CD1c-positive myeloid dendritic cell (primary cell): ENCODE measurements around the gene CD82.
"Not testable (repeated sequence)": the region's sequence is repeated elsewhere in the genome, so short reads cannot be mapped to it uniquely, and the experiment has no call there.

Experiments used
- DNase-seq: peaks from one replicate; pipeline ENCODE4 v3.0.0-alpha.2; 2016; ENCODE audit errors: extremely low spot score

The CD82 gene

GRCh38 chr11:44559940-44560300, 5.5 kb upstream of the CD82 start:
- DNase-seq, result not testable (repeated sequence)

- DNase-seq, result no peak
Measured at GRCh38 chr11:44561275-44561805, 4.1 kb upstream of the CD82 start.

DNA sequence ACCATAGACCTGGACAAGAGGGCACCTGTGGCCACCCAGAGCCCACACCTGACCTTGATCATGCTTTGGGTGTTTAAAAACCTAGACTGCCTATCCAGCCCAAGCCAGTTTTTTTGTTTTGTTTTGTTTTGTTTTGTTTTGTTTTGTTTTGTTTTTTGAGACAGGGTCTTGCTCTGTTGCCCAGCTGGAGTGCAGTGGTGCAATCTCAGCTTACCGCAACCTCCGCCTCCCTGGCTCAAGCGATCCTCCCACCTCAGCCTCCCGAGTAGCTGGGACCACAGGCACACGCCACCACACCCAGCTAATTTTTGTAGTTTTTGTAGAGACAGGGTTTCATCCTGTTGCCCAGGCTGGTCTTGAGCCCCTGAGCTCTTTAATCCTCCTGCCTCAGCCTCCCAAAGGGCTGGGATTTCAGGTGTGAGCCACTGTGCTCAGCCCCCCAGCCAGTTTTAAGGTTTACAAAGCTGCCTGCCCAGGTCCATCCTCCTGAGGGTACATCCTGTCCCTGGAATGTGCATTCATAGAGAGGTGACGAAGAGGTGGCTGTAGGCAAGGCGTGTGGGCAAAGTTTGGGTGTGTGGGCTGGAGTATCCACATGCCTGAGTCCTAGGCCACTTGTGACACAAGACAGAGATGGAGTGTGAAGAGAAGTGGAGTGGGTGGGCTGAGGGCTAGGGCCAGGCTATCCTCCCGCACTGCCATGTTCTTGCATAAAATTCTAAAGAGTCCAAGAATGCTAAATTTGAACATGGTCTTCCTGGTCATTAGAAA, 3.3 kb upstream of the CD82 start:
- DNase-seq, result no peak

DNA sequence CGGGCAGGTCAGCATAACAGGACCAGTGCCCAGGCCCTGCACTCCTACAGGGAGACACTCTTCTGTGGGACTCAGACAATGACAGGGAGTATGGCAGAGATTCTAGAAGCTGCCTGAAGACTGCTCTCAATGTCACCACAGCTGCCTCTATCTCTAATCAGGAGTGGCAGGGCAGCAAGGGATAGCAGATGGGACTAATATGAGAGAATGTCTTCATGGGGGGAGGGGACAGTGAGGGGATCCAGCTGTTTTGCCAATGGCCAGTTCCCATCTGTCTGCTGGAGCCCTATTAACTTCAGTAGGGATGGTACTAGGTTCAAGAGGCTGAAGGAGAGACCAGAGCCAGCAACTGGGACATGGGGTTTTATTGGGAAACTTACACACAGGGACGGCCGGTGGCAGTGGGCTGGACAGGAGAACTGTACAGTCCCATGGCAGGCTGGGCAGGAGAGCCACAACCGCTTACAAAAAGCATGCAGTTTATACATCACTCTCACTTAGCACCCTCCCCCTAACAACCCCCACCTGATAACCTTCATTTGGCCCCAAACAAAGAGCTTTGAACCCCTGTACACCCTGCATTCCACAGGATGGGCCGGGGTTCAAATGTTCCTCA, 2.5 kb upstream of the CD82 start:
- no peak for DNase-seq

- DNase-seq, result no peak
Measured at GRCh38 chr11:44563711-44564110, 1.8 kb upstream of the CD82 start.

DNA sequence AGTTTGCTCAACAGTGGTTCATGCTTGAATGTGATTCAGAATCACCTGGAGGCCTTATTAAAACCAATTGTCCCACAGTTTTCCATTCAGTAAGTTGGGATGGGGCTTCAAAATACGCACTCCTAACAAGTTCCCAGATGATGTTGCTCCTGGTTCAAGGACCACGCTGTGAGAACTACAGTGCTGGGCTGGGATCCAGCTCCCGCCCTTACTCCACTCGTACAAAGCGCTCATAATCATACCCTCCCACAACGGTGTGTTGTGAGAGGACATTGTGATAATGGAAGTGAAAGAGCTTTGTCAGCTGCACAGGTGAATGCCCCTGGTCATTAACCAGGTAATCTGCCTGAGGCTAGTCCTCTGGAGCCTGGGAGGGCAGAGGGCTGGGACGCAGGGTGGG, 1.3 kb upstream of the CD82 start:
- no peak for DNase-seq

GRCh38 chr11:44564670-44565210, 723 bp upstream of the CD82 start:
- DNase-seq, result peak; percentile 94

GRCh38 chr11:44565953-44566949, 788 bp downstream of the CD82 start:
- DNase-seq, result no peak

DNA sequence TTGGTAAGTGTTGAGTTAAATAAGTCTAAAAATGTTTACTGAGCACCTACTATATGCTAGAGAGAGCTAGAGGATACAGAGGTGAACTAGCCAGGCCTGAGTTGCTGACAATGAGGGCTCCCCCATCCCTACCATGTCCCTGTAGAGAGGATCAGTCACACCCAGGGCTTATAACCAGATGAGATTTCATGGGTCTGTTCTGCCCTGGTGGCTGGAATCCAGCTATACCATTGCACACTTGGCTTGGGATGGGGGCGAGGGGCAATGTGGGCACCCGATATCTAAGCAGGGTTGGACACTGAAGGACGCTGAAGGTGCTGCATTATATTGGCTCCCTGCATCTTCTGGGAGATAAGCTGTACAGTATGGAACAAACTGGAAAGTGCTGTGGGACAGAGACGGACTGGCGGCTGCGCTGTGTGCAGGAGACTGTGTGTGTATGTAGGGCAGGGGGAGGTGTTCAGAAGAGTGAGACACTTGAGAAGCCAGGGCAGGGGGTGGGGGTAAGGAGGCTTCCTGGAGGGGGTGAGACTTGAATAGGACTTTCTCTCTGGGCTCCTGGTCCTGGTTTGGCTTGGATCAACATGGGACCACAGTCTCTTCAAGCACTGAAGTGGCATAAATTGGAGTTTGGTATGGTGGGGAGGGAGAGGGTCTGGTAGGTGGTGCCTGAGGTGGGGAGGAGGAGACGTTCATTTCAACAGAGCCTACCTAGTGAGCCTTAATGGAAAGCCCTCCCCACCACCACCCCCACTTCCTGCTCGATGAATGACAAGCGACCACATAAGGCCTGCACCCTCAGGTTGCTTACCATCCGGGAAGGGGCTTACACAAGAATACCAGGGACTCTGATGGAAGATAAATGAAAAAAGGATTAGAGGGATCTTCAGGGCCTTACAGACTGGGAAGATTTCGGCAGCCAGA, 1.8 kb downstream of the CD82 start:
- DNase-seq, result no peak

- DNase-seq, result no peak
Measured at GRCh38 chr11:44567876-44568256, 2.4 kb downstream of the CD82 start.

- no peak for DNase-seq
Measured at GRCh38 chr11:44568331-44568657, 2.8 kb downstream of the CD82 start.

GRCh38 chr11:44568658-44569473, 3.4 kb downstream of the CD82 start:
- peak; percentile 93 for DNase-seq

- DNase-seq, result peak; percentile 60
Measured at GRCh38 chr11:44570411-44571155, 5.1 kb downstream of the CD82 start.

DNA sequence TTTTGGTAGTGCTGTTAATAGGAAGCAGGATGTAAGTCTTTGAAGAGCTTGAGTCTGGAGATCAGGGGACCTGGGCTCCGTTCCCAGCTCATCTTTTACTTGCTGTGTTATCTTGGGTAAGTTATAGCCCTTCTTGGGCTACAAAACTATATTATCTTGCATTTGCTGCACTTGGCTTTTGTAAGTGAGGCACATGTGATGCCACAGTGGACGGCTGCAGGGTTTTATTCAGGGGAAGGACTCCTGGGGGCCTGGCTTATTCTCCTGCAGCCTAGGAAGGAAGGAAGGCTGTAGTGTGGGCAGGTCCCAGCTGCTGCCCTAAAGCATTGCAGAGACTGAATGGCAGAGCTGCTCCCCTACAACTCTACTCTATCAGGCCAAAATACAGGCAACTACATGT, 6.4 kb downstream of the CD82 start:
- no peak for DNase-seq

- no peak for DNase-seq
Measured at GRCh38 chr11:44572436-44572835, 7.0 kb downstream of the CD82 start.

DNA sequence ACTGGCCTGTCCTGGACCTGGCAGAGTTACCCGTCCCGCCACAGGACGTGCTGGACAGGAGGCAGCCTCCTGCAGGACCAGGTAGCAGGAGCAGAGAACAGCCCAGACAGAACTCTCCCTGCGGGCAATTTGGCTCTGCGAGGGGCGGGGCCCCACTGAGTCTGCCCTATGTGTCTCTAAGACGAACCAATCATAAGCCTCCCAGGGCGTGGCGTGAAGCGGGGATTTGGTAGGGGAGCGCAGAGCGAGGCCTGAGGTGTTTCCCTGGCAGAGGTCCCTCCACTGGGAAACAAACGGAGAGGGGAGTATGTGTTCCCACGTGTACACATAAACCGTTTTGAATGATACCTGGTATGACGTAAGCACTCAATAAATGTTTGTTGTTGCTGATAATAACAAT, 7.4 kb downstream of the CD82 start:
- no peak for DNase-seq

- DNase-seq, result peak; percentile 48
Measured at GRCh38 chr11:44573333-44573732, 7.9 kb downstream of the CD82 start.

DNA sequence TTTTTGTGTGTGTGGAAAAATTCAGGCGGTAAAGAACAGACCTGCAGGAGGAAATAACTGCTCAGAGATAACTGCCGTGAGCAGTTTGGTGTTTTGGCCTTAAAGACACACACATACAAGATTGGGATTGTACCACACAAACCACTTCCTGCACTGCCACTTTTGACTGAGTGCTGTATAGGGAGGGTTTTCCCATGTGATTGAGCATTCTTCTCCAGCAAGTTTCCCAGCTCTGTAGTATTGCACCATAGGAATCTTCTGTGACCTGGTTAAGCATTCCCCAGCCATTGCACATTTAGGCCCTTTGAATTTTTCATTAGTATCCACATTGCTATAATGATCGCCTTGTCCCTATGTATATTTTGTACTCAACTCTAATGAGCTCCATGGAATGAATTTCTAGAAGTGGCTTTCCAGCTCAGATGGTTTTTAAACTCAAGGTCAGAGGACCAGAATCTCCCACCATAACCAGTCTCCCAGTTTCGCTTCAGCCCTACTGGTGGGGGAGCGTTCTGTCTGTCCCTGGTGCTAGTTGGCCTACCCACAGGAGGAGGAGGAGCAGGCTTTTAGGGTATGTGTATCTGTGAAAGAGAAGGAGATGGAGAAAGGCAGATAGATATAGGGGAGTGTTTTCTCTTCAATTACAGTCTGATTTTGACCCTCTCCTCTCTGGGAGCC, 9.3 kb downstream of the CD82 start:
- DNase-seq, result peak; percentile 49

- DNase-seq, result peak; percentile 72
Measured at GRCh38 chr11:44575288-44575672, 9.8 kb downstream of the CD82 start.
